Heart left ventricle (tissue), 16 donors: ENCODE data around the gene XAGE3. TPM values are rescaled to one million over a fixed set of nuclear protein-coding genes. Genes with fewer than 3 reads are reported as not detected.
"Not testable (repeated sequence)": the region's sequence is repeated elsewhere in the genome, so short reads cannot be mapped to it uniquely, and the experiment has no call there.

ENCODE experiments used
- ATAC-seq, 4 donors: fragments of 200-7000 bp; cut with Tn5 transposase; one replicate each; pipeline ENCODE4 v1.9.1; 2020 to 2022; ENCODE audit warnings: moderate library complexity in 4 of 4, mild to moderate bottlenecking in 3 of 4, moderate number of reproducible peaks in 1 of 4
- DNase-seq, 5 donors: peaks; one replicate each; pipeline ENCODE4 v3.0.0-alpha.2; 2020
- H3K27ac ChIP-seq, 12 donors: fragments of 200-600 bp; sonication (generic) in 4 of 12; one replicate each; pipeline versions ENCODE4 v1.5.0 to v1.8.0; 2016 to 2022; ENCODE audit warnings: mild to moderate bottlenecking in 2 of 12
- H3K27me3 ChIP-seq, 9 donors: fragments of 200-600 bp; sonication (generic) in 2 of 9; one replicate each; pipeline versions ENCODE4 v1.5.1 to v1.8.0; 2016 to 2022; ENCODE audit warnings: mild to moderate bottlenecking in 3 of 9
- H3K36me3 ChIP-seq, 9 donors: fragments of 200-600 bp; sonication (generic) in 2 of 9; one replicate each; pipeline versions ENCODE4 v1.5.0 to v1.8.0; 2018 to 2022; ENCODE audit warnings: mild to moderate bottlenecking in 2 of 9
- H3K4me1 ChIP-seq, 12 donors: fragments of 200-600 bp; sonication (generic) in 4 of 12; one replicate each; pipeline versions ENCODE4 v1.5.0 to v1.8.0; 2016 to 2022; ENCODE audit warnings: mild to moderate bottlenecking in 3 of 12
- H3K4me3 ChIP-seq, 12 donors: fragments of 200-600 bp; sonication (generic) in 4 of 12; one replicate each; pipeline versions ENCODE4 v1.5.0 to v1.8.0; 2017 to 2022; ENCODE audit warnings: mild to moderate bottlenecking in 9 of 12, moderate library complexity in 4 of 12
- H3K9me3 ChIP-seq, 12 donors: fragments of 200-600 bp; sonication (generic) in 4 of 12; one replicate each; pipeline versions ENCODE4 v1.5.0 to v1.8.0; 2016 to 2022; ENCODE audit warnings: mild to moderate bottlenecking in 1 of 12
- POLR2A ChIP-seq, 2 donors: fragments of 450-650 bp; IDR thresholded peaks; one replicate each; pipeline ENCODE4 v1.6.1; 2017; ENCODE audit warnings: antibody characterized with exemption in 2 of 2, mild to moderate bottlenecking in 2 of 2, moderate library complexity in 2 of 2
- WGBS, 4 donors: extraction: QIAGEN DNeasy Blood & Tissue Kit in 2 of 4; methylation state at CpG; one replicate each; pipeline versions ENCODE4 v1.1.5 to v1.1.7; 2013 to 2018; 5-methylcytosine and 5-hydroxymethylcytosine counted together
- intact Hi-C, 10 donors: fragments of 100-400 bp; cut with DNase I; formaldehyde crosslinking; loops; one replicate each; pipeline versions ENCODE4 v1.11.1 to v1.14.2; 2022
- long read RNA-seq, 3 donors: library from polyadenylated mRNA; unstranded; transcript quantifications; one replicate each; pipeline ENCODE4 v2.0.0, GENCODE V29; 2020 to 2021
- polyA plus RNA-seq, 2 donors: library from polyadenylated mRNA; stranded (reverse); fragments of 200-250 nt; gene quantifications; one replicate each; pipeline ENCODE4 v1.2.3, GENCODE V29; 2013
- total RNA-seq, 9 donors: library from RNA; depleted of rRNA in 2 of 9; stranded (reverse); fragments of >200 nt in 2 of 9; fragmentation: NEBNext Ultra II Directional in 3 of 9; extraction: Animal tissue kit (Norgen Biotek cat#: 25700) in 3 of 9; gene quantifications; one replicate each; pipeline versions ENCODE4 v1.1.0 to v1.2.4, GENCODE V29; 2016 to 2023
- TF ChIP-seq, protein P1 (sequence below), 12 donors: fragments of 200-600 bp; sonication (generic) in 4 of 12; IDR thresholded peaks; one replicate each; pipeline versions ENCODE4 v1.5.0 to v1.8.0; 2018 to 2022; ENCODE audit warnings: antibody characterized with exemption in 12 of 12, mild to moderate bottlenecking in 5 of 12
- donor health status: ischemic (EF 13 %, LVEDD 7.1; RV severe dilation, severe dysfunction).
- donor health status: healthy with polysubstance abuse.
- donor health status: DM: no; HTN: yes; CAD: no.
- donor health status: DM: no; HTN: no; CAD: no.
- donor health status: ischemic (EF 25% LVEDD 6.9; RV normal size, moderate dysfunction).
- donor health status: ischemic (EF 25% LVEDD 5.7; RV mildly dilated, moderate dysfunction).
- donor health status: healthy.
- donor health status: DM: yes; HTN: yes; CAD: no.
- donor health status: ischemic (EF 35%, LVEDD 5.7; RV mildly dilated, moderate dysfunction).
- donor health status: nonischemic (EF 11% LVEDD 7.7; RV severe dilation, severe dysfunction).
- donor health status: DM: yes; HTN: yes; CAD: no.
- donor health status: PGD.
- donor health status: ischemic (EF 29% LVEDD 5.4; RV normal size, mild dysfunction).
- donor health status: nonischemic (EF 23%, LVEDD 6.1; RV moderate dilation, normal function).

XAGE3 gene
- not detected for total RNA-seq
- not detected for polyA plus RNA-seq
- long read RNA-seq, donor 1: 0 reads
- long read RNA-seq, donor 2: 0 reads
- long read RNA-seq, donor 3: 0 reads

DNA sequence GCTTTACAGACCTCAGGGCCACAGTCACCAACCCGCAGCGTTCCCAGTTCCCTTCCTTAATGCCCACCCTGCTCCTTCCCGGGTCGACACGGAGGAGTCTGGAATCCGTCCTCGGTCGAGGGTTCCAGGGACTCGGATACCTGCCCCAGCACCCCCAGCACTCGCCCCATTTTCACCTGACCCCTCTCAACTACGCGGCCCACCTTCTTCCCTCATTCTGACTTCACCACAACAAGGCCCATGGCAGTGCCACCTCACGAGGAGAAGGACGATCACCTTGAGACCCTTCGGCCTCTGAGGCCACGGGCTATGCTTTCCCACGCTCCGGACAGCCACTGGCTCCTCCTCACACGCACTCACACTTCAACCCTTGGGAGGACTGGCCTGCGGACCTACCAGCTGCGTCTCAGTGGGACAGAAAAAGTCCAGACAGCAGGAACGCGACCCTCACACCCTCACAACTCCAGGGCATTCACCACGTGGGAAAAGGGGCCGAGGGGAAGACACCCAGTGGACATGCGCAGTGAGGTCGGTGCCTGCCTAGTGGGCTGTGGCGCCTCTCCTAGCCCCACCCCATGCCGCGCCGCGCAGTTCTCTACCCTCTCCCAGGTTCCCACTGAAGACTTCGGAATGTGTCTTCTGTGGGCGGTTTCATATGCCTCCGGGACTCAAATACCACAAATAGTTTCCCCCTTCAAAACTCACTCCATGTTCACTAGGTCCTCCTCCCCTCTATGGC, at the start of gene XAGE3:
TSS of gene XAGE3 (minus strand) at position 474 of the 739 bp plus-strand sequence. CDS start 950 bp downstream, outside the sequence.
- H3K27ac ChIP-seq: no peak within 1 kb of the TSS
- H3K36me3 ChIP-seq: no peaks in the 10 kb centered on the region
- no peak within 1 kb of the TSS for H3K4me3 ChIP-seq
- intact Hi-C loops: no loop called here
- no peak for TF ChIP-seq POLR2A (IDR thresholded peaks at IDR 0.05)
- TF ChIP-seq, protein P1, sequence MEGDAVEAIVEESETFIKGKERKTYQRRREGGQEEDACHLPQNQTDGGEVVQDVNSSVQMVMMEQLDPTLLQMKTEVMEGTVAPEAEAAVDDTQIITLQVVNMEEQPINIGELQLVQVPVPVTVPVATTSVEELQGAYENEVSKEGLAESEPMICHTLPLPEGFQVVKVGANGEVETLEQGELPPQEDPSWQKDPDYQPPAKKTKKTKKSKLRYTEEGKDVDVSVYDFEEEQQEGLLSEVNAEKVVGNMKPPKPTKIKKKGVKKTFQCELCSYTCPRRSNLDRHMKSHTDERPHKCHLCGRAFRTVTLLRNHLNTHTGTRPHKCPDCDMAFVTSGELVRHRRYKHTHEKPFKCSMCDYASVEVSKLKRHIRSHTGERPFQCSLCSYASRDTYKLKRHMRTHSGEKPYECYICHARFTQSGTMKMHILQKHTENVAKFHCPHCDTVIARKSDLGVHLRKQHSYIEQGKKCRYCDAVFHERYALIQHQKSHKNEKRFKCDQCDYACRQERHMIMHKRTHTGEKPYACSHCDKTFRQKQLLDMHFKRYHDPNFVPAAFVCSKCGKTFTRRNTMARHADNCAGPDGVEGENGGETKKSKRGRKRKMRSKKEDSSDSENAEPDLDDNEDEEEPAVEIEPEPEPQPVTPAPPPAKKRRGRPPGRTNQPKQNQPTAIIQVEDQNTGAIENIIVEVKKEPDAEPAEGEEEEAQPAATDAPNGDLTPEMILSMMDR (IDR thresholded peaks at IDR 0.05): no peak
- no peaks in the 10 kb centered on the region for H3K4me1 ChIP-seq
- H3K27me3 ChIP-seq: peaks cover 0 to 49% (median 0%) of the 10 kb centered on the region in 9 donors
- no peak for ATAC-seq
- no peaks in the 10 kb centered on the region for H3K9me3 ChIP-seq
- WGBS, 4 donors: 75 to 90% (median 86%) methylated on average over 23 to 35 of the region's 35 CpGs
- no peak for DNase-seq

- H3K27ac ChIP-seq, H3K9me3 ChIP-seq, H3K36me3 ChIP-seq, ATAC-seq, intact Hi-C loops, H3K27me3 ChIP-seq, H3K4me3 ChIP-seq, DNase-seq, H3K4me1 ChIP-seq: not testable (repeated sequence)
- no CpG with 5 or more reads among the region's 3 CpGs for WGBS, 4 donors
These were observed 46.8 kb upstream of the XAGE3 start for GRCh38 chrX:52914704-52915103.

DNA sequence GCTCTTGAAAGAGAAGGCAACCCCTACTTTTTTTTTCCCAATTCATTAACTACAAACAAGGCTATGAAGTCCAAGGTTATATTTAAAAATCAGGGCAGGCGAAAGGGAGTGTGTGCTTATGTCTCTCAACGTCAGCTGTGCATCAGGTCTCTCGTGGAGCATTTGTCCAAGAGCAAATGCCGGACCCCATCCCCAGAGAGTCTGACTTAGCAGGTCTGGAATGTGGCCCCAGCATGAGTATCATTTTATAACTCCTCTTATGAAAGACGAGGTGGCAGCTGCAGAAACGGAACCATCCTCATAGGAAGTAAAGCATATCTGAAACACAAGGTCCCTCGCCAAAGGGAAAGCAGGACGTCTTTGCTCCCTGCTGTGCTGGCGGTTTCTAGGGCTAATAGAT, 45.8 kb upstream of the XAGE3 start:
- DNase-seq, H3K4me3 ChIP-seq, intact Hi-C loops, H3K4me1 ChIP-seq, H3K27ac ChIP-seq, H3K9me3 ChIP-seq, H3K36me3 ChIP-seq, H3K27me3 ChIP-seq: not testable (repeated sequence)
- WGBS, 4 donors: no CpG with 5 or more reads among the region's 9 CpGs
- peak in 1 of 4 donors; percentile 13 for ATAC-seq

DNA sequence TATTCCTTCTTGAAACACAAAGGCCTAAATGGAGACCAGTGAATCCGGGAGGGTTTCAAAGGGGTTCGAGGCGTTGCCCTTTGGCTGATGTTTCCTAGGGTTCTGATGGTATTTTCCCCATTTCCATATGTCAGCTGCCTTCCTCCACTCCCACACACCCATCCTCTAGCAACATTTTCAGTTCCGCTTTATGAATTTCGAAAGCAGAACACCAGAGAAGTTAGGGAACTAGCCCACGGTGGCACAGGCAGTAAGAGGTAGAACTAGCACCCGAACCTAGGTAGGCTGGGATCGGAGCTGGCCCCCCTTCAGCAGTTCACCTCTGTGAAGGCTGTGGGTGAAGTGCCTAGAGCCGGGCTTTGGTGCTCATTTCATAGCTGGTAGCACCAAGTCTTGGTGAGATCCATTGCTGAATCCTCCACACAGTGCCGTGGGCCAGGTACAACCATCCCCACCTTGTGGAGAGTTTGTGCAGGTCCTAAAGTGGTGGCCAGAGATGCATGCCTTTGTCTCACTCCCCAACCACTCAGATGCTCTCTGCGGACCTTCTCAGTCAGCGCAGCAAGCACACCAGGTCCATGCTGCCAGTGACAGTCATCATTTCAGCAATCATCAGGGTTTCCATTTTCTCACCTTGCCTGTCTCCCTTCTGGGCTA, 41.6 kb upstream of the XAGE3 start:
- H3K4me3 ChIP-seq, DNase-seq, H3K27ac ChIP-seq, H3K36me3 ChIP-seq, H3K27me3 ChIP-seq, intact Hi-C loops, ATAC-seq, H3K4me1 ChIP-seq, H3K9me3 ChIP-seq: not testable (repeated sequence)
- WGBS, 4 donors: no CpG with 5 or more reads among the region's 12 CpGs

DNA sequence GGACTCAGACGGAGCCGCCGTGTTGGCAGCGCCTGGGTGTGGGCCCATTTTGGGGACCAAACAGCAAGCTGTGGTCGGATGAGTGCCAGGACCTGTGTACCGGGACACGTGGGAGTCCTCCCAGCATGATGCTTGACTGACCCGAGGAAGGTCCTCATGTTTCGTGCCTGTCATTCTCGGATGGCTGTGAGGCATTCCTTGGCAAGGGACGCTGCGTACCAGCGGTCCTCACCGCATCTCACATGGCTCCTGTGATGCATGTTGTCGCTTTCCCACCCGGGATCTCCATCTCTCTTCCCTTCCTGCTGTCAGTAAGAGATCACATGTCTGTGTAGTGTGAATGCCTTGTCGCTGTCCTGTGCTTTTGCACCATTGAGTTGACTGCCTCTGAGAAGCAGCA, 40.0 kb upstream of the XAGE3 start:
- H3K27me3 ChIP-seq, H3K36me3 ChIP-seq, H3K4me1 ChIP-seq, H3K27ac ChIP-seq, H3K9me3 ChIP-seq, DNase-seq, H3K4me3 ChIP-seq, intact Hi-C loops, ATAC-seq: not testable (repeated sequence)
- WGBS, 4 donors: no CpG with 5 or more reads among the region's 17 CpGs

DNA sequence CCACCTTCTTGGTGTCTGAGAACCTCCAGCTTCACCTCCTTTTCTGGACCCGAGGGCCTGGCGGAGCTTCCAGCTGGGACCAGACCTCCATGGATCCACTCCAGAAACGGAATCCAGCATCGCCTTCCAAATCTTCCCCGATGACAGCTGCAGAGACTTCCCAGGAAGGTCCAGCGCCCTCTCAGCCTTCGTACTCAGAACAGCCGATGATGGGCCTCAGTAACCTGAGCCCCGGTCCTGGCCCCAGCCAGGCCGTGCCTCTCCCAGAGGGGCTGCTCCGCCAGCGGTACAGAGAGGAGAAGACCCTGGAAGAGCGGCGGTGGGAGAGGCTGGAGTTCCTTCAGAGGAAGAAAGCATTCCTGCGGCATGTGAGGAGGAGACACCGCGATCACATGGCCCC, 39.3 kb upstream of the XAGE3 start:
- intact Hi-C loops, H3K9me3 ChIP-seq, H3K36me3 ChIP-seq, H3K27ac ChIP-seq, H3K4me1 ChIP-seq, H3K4me3 ChIP-seq, DNase-seq, H3K27me3 ChIP-seq: not testable (repeated sequence)
- ATAC-seq: peak in 1 of 4 donors; percentile 51
- no CpG with 5 or more reads among the region's 17 CpGs for WGBS, 4 donors

GRCh38 chrX:52906072-52906471, 38.2 kb upstream of the XAGE3 start:
- intact Hi-C loops, H3K4me1 ChIP-seq, H3K27me3 ChIP-seq, ATAC-seq, DNase-seq, H3K36me3 ChIP-seq, H3K4me3 ChIP-seq, H3K9me3 ChIP-seq, H3K27ac ChIP-seq: not testable (repeated sequence)
- no CpG with 5 or more reads among the region's 4 CpGs for WGBS, 4 donors

- intact Hi-C loops, H3K4me1 ChIP-seq, H3K9me3 ChIP-seq, H3K27ac ChIP-seq, H3K4me3 ChIP-seq, H3K36me3 ChIP-seq, ATAC-seq, H3K27me3 ChIP-seq, DNase-seq: not testable (repeated sequence)
- WGBS, 4 donors: no CpG with 5 or more reads among the region's 10 CpGs
These were observed 37.6 kb upstream of the XAGE3 start for GRCh38 chrX:52905531-52905930.

GRCh38 chrX:52896855-52897709, 29.2 kb upstream of the XAGE3 start, which contains the start of gene FAM156B:
Gene FAM156B, plus strand, starts transcription at chrX:52897330. Its CDS starts 9,896 bp downstream, at chrX:52907226.
- H3K4me3 ChIP-seq, H3K9me3 ChIP-seq, H3K27ac ChIP-seq, H3K27me3 ChIP-seq, DNase-seq, H3K4me1 ChIP-seq, H3K36me3 ChIP-seq, intact Hi-C loops: not testable (repeated sequence)
- WGBS, 4 donors: no CpG with 5 or more reads among the region's 92 CpGs
- peak; percentile 86 to 92 (median 90) for ATAC-seq
